CD4-positive, CD25-positive, alpha-beta regulatory T cell (primary cell): Measurements from ENCODE around the gene TMEFF1. TPM values are rescaled to one million over a fixed set of nuclear protein-coding genes. Genes with fewer than 3 reads are reported as not detected.

Experiments
- ATAC-seq, 2 donors: fragments of 150-1000 bp; cut with Tn5 transposase; one replicate each; pipeline ENCODE4 v1.10.0; 2021; ENCODE audit warnings: low read depth in 2 of 2, moderate number of reproducible peaks in 2 of 2, moderate library complexity in 1 of 2
- DNase-seq, 3 donors: peaks; one replicate each; pipeline versions ENCODE4 v3.0.0 to v3.0.0-alpha.2; 2012 to 2022; ENCODE audit warnings: mixed read lengths in 1 of 3
- H3K27ac ChIP-seq: one replicate; pipeline ENCODE4 v1.7.0; 2013; ENCODE audit warnings: mild to moderate bottlenecking, low read length; ENCODE audit not compliant: insufficient read depth, poor library complexity, severe bottlenecking
- H3K27me3 ChIP-seq: one replicate; pipeline ENCODE4 v1.7.0; 2013; ENCODE audit warnings: low read length; ENCODE audit not compliant: control insufficient read depth, insufficient read depth
- H3K36me3 ChIP-seq: one replicate; pipeline ENCODE4 v1.7.0; 2013; ENCODE audit warnings: mild to moderate bottlenecking, low read length, moderate library complexity; ENCODE audit not compliant: control insufficient read depth, insufficient read depth
- H3K4me1 ChIP-seq: 2 replicates; pipeline ENCODE4 v1.7.0; 2013; ENCODE audit warnings: mild to moderate bottlenecking, low read length; ENCODE audit not compliant: insufficient read depth, control insufficient read depth, poor library complexity, severe bottlenecking
- H3K4me3 ChIP-seq: one replicate; pipeline ENCODE4 v1.7.0; 2013; ENCODE audit warnings: low read depth, mild to moderate bottlenecking, low read length, moderate library complexity
- H3K9me3 ChIP-seq, 2 experiments: 1 replicate in 1 of 2; 2 replicates in 1 of 2; pipeline ENCODE4 v1.7.0; 2013; ENCODE audit warnings: low read length in 2 of 2, mild to moderate bottlenecking in 1 of 2, moderate library complexity in 1 of 2; ENCODE audit not compliant: control insufficient read depth in 2 of 2
- H3K27ac Mint-ChIP-seq, 3 donors: one replicate each; pipeline ENCODE4 v1.8.0; 2020 to 2022; ENCODE audit warnings: mild to moderate bottlenecking in 3 of 3, mixed read lengths in 3 of 3, moderate library complexity in 2 of 3
- H3K27me3 Mint-ChIP-seq: one replicate; pipeline ENCODE4 v1.8.0; 2022; ENCODE audit warnings: mild to moderate bottlenecking, mixed read lengths
- H3K36me3 Mint-ChIP-seq: one replicate; pipeline ENCODE4 v1.8.0; 2020; ENCODE audit warnings: mixed read lengths
- H3K4me1 Mint-ChIP-seq, 4 donors: one replicate each; pipeline ENCODE4 v1.8.0; 2020 to 2022; ENCODE audit warnings: mixed read lengths in 4 of 4, mild to moderate bottlenecking in 1 of 4
- H3K4me3 Mint-ChIP-seq, 4 donors: one replicate each; pipeline ENCODE4 v1.8.0; 2020 to 2022; ENCODE audit warnings: mild to moderate bottlenecking in 4 of 4, mixed read lengths in 4 of 4, moderate library complexity in 3 of 4
- H3K9me3 Mint-ChIP-seq, 7 donors: one replicate each; pipeline ENCODE4 v1.8.0; 2020 to 2022; ENCODE audit warnings: mixed read lengths in 7 of 7, mild to moderate bottlenecking in 3 of 7, moderate library complexity in 2 of 7
- polyA plus RNA-seq, 4 donors: library from polyadenylated mRNA; unstranded; fragments of 300-500 nt; fragmentation: Illumina TruSeq; gene quantifications; one replicate each; pipeline ENCODE4 v1.2.3, GENCODE V29; 2021
- total RNA-seq: library from RNA; stranded (reverse); gene quantifications from one replicate; pipeline ENCODE4 v1.2.3, GENCODE V29; 2022

The TMEFF1 gene
- total and polyA plus RNA-seq, 5 donors from 2014 or later = 0.49 TPM; not detected in 4

- H3K9me3 ChIP-seq = no peaks in the 10 kb centered on the region
- Mint-ChIP-seq H3K4me1 (no peaks in the 10 kb centered on the region), H3K27me3 (no peaks in the 10 kb centered on the region), H3K27ac (no peak overlapping the region), H3K4me3 (no peak overlapping the region), H3K9me3 (no peaks in the 10 kb centered on the region), H3K36me3 (no peaks in the 10 kb centered on the region)
- no peaks in the 10 kb centered on the region for H3K27me3 ChIP-seq
- DNase-seq (no peak), ATAC-seq (no peak)
- H3K27ac ChIP-seq = no peak overlapping the region
- H3K36me3 ChIP-seq = no peaks in the 10 kb centered on the region
- H3K4me1 ChIP-seq = no peaks in the 10 kb centered on the region
- no peak overlapping the region for H3K4me3 ChIP-seq
These were observed 117.5 kb downstream of the TMEFF1 start for GRCh38 chr9:100590481-100590880.

GRCh38 chr9:100591139-100591538 lies 118.2 kb downstream of the TMEFF1 start:
- Histone ChIP-seq H3K27ac (no peak overlapping the region), H3K9me3 (no peaks in the 10 kb centered on the region), H3K4me3 (no peak overlapping the region), H3K36me3 (no peaks in the 10 kb centered on the region), H3K4me1 (no peaks in the 10 kb centered on the region), H3K27me3 (no peaks in the 10 kb centered on the region)
- Mint-ChIP-seq H3K36me3 (no peaks in the 10 kb centered on the region), H3K27ac (no peak overlapping the region), H3K9me3 (no peaks in the 10 kb centered on the region), H3K4me1 (peaks cover 0 to 5% (median 2%) of the 10 kb centered on the region in 4 donors), H3K4me3 (no peak overlapping the region), H3K27me3 (peaks cover 6% of the 10 kb centered on the region)
- DNase-seq (no peak), ATAC-seq (no peak)

GRCh38 chr9:100591639-100592412 lies 118.9 kb downstream of the TMEFF1 start:
- Mint-ChIP-seq H3K4me3 (no peak overlapping the region), H3K27me3 (peaks cover 6% of the 10 kb centered on the region), H3K4me1 (peaks cover 0 to 7% (median 2%) of the 10 kb centered on the region in 4 donors), H3K27ac (peak overlapping the region in 1 of 3 donors; percentile 60), H3K9me3 (no peaks in the 10 kb centered on the region), H3K36me3 (no peaks in the 10 kb centered on the region)
- ATAC-seq (no peak), DNase-seq (no peak)
- Histone ChIP-seq H3K4me1 (no peaks in the 10 kb centered on the region), H3K27ac (no peak overlapping the region), H3K27me3 (no peaks in the 10 kb centered on the region), H3K4me3 (no peak overlapping the region), H3K36me3 (no peaks in the 10 kb centered on the region), H3K9me3 (no peaks in the 10 kb centered on the region)

GRCh38 chr9:100595391-100596199 lies 122.6 kb downstream of the TMEFF1 start:
- peaks cover 6% of the 10 kb centered on the region for H3K27me3 Mint-ChIP-seq
- peaks cover 0 to 37% (median 13%) of the 10 kb centered on the region in 4 donors for H3K4me1 Mint-ChIP-seq
- Histone ChIP-seq H3K4me3 (no peak overlapping the region), H3K36me3 (no peaks in the 10 kb centered on the region), H3K27me3 (no peaks in the 10 kb centered on the region), H3K27ac (no peak overlapping the region), H3K4me1 (peaks cover 5% of the 10 kb centered on the region), H3K9me3 (no peaks in the 10 kb centered on the region)
- no peak overlapping the region for H3K27ac Mint-ChIP-seq
- peak in 1 of 2 donors; percentile 34 for ATAC-seq
- peak in 2 of 3 donors; percentile 28 to 37 for DNase-seq
- peaks cover 0 to 1% (median 0%) of the 10 kb centered on the region in 7 donors for H3K9me3 Mint-ChIP-seq
- H3K36me3 Mint-ChIP-seq = no peaks in the 10 kb centered on the region
- peak overlapping the region in 2 of 4 donors; percentile 16 to 49 for H3K4me3 Mint-ChIP-seq

GRCh38 chr9:100597236-100597635 lies 124.3 kb downstream of the TMEFF1 start:
- peaks cover 0 to 37% (median 15%) of the 10 kb centered on the region in 4 donors for H3K4me1 Mint-ChIP-seq
- Histone ChIP-seq H3K4me1 (peaks cover 5% of the 10 kb centered on the region), H3K27me3 (no peaks in the 10 kb centered on the region), H3K4me3 (no peak overlapping the region), H3K9me3 (no peaks in the 10 kb centered on the region), H3K27ac (no peak overlapping the region), H3K36me3 (no peaks in the 10 kb centered on the region)
- no peaks in the 10 kb centered on the region for H3K36me3 Mint-ChIP-seq
- peak overlapping the region; percentile 8 to 74 (median 40) for H3K27ac Mint-ChIP-seq
- H3K9me3 Mint-ChIP-seq = peaks cover 0 to 1% (median 0%) of the 10 kb centered on the region in 7 donors
- peak overlapping the region in 2 of 4 donors; percentile 6 to 76 for H3K4me3 Mint-ChIP-seq
- peaks cover 13% of the 10 kb centered on the region for H3K27me3 Mint-ChIP-seq
- ATAC-seq (no peak), DNase-seq (no peak)

- DNase-seq = peak; percentile 64 to 76 (median 70)
- Histone ChIP-seq H3K4me1 (peaks cover 5% of the 10 kb centered on the region), H3K27me3 (no peaks in the 10 kb centered on the region), H3K27ac (no peak overlapping the region), H3K4me3 (peak overlapping the region; percentile 88), H3K9me3 (no peaks in the 10 kb centered on the region), H3K36me3 (no peaks in the 10 kb centered on the region)
- H3K4me3 Mint-ChIP-seq = peak overlapping the region; percentile 76 to 82 (median 80)
- peaks cover 0 to 37% (median 15%) of the 10 kb centered on the region in 4 donors for H3K4me1 Mint-ChIP-seq
- H3K27me3 Mint-ChIP-seq = peaks cover 27% of the 10 kb centered on the region
- peaks cover 0 to 1% (median 0%) of the 10 kb centered on the region in 7 donors for H3K9me3 Mint-ChIP-seq
- H3K36me3 Mint-ChIP-seq = no peaks in the 10 kb centered on the region
- peak; percentile 64 to 68 for ATAC-seq
- peak overlapping the region in 2 of 3 donors; percentile 42 to 90 for H3K27ac Mint-ChIP-seq
These were observed 125.7 kb downstream of the TMEFF1 start for GRCh38 chr9:100598641-100599145.

- Mint-ChIP-seq H3K27ac (no peak overlapping the region), H3K4me1 (peaks cover 0 to 37% (median 15%) of the 10 kb centered on the region in 4 donors), H3K27me3 (peaks cover 34% of the 10 kb centered on the region), H3K36me3 (no peaks in the 10 kb centered on the region), H3K4me3 (peak overlapping the region in 1 of 4 donors; percentile 35), H3K9me3 (peaks cover 0 to 1% (median 0%) of the 10 kb centered on the region in 7 donors)
- Histone ChIP-seq H3K4me3 (no peak overlapping the region), H3K27ac (no peak overlapping the region), H3K27me3 (peaks cover 2% of the 10 kb centered on the region), H3K9me3 (no peaks in the 10 kb centered on the region), H3K4me1 (peaks cover 5% of the 10 kb centered on the region), H3K36me3 (no peaks in the 10 kb centered on the region)
- DNase-seq (no peak), ATAC-seq (no peak)
These were observed 127.7 kb downstream of the TMEFF1 start for GRCh38 chr9:100600521-100601079.
